Astrocyte of the cerebellum (primary cell): ENCODE measurements around the gene ZNF616.

Experiments used
- DNase-seq: peaks from one replicate; pipeline ENCODE4 v3.0.0-alpha.2; 2011; ENCODE audit warnings: low read depth
- H3K4me3 ChIP-seq: 2 replicates; pipeline ENCODE4 v1.5.1; 2011; ENCODE audit warnings: mild to moderate bottlenecking, low read depth, low read length, moderate library complexity
- in situ Hi-C: cut with HindIII; loops from 2 replicates; pipeline ENCODE4 v1.10.0; 2017; ENCODE audit warnings: low sequenced_read_pairs
- TF ChIP-seq, protein P1 (sequence below): IDR thresholded peaks from 2 replicates; pipeline ENCODE4 v1.5.1; 2012; ENCODE audit warnings: low read length, low read depth, moderate library complexity, mild to moderate bottlenecking; ENCODE audit errors: missing control alignments

ZNF616 gene

DNA sequence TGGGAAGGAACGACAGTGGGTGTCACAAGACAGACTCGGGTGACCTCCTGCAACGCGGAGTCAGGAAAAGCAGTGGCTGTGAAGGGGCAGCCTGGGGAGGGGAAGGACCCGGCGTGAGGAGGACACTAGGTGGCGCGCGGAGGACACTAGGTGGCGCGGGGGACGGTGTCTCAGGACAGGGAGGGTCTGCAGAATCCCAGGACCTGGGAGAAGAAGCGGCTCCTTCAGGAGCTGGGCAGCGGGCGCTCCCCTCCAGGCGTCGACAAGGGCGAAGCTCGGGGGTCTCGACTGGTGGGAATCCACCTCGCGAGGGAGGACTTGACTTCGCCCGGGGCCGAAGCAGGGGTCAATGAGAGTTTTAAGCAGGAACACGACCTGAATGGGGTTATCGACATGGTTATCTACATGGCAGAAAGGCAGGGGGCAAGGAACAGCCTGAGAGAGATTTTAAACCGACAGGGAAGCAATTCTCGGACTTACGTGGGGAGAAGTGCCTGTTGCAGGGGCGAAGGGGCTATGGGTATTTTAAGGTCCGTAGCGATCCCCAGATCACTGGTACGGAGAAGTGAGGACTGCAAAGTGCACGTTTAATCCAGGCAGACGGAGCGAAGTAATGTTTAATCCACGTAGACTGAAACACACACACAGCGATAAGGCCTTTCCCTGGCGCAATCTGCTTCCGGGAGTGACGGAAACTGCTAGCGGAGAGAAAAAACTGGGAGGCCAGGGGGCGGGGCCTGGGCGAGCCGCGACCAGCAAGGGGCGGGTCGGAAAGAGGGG lies at the start of gene ZNF616:
TSS of gene ZNF616 (minus strand) at position 687 of the 780 bp plus-strand sequence. CDS start 9,426 bp downstream, outside the sequence.
- in situ Hi-C loops = no loop called here
- DNase-seq = peak; percentile 80
- H3K4me3 ChIP-seq = peak within 1 kb of the TSS; percentile 54
- TF ChIP-seq, protein P1, sequence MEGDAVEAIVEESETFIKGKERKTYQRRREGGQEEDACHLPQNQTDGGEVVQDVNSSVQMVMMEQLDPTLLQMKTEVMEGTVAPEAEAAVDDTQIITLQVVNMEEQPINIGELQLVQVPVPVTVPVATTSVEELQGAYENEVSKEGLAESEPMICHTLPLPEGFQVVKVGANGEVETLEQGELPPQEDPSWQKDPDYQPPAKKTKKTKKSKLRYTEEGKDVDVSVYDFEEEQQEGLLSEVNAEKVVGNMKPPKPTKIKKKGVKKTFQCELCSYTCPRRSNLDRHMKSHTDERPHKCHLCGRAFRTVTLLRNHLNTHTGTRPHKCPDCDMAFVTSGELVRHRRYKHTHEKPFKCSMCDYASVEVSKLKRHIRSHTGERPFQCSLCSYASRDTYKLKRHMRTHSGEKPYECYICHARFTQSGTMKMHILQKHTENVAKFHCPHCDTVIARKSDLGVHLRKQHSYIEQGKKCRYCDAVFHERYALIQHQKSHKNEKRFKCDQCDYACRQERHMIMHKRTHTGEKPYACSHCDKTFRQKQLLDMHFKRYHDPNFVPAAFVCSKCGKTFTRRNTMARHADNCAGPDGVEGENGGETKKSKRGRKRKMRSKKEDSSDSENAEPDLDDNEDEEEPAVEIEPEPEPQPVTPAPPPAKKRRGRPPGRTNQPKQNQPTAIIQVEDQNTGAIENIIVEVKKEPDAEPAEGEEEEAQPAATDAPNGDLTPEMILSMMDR = peak; percentile 68

DNA sequence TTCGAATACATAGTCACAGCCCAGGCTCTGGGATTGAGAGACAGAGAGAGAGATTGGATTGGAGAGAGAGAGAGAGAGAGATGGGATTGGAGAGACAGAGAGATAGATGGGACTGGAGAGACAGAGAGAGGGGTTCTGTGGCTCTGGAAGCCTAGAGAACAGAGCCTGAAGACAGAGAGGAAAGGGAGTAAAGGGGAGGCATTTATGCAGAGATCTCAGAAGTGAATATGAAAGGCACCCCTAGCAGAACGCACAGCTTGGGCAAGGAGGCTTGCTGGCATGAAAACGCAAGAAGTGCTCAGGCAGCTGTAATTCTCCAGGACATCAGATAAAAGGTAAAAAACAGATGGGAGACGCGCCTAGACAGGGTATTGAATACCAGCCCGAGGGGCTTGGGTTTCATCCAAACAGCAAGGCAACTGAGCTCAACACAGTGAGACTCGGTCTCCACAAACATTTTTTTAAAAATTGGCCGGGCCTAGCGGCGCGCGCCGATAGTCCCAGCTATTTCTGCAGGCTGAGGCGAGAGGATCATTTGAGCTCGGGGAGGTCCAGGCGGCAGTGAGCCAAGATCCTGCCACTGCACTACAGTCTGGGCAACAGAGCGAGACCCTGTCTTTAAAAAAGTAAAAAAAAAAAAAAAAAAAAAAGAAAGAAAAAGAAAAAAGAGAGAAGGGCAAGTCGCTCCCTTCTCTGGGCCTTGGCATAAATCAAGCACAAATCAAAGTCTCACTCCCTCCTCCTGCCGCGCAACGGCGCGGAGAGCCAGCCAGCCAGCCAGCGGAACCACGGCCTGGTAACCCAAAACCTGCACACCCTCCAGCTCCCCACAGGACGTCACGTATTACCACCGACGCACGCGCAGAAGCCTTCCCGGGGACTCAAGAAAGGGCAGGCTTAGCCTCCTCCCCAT lies 49.3 kb upstream of the ZNF616 start:
- TF ChIP-seq, protein P1 = no peak
- peak overlapping the region; percentile 40 for H3K4me3 ChIP-seq
- no peak for DNase-seq
- in situ Hi-C loops = no loop called here

DNA sequence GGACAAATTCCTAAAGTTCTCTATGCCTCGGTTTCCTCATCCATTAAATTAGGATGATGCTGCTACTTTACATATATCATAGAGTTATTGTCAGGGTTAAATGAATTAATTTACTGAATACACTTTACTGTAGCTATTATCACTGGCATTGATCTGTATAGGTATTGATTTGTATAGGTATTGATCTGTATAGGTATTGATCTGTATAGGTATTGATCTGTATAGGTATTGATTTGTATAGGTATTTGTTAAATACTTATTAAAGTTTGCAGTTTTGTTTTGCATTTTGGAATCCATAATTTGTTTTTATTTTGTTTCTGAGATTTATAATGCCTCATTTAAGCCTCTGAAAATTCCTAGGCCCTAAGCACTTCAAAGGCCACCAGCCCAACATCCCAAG lies 47.7 kb upstream of the ZNF616 start:
- no peak for DNase-seq
- in situ Hi-C loops = no loop called here
- H3K4me3 ChIP-seq = no peak overlapping the region
- TF ChIP-seq, protein P1 = no peak

DNA sequence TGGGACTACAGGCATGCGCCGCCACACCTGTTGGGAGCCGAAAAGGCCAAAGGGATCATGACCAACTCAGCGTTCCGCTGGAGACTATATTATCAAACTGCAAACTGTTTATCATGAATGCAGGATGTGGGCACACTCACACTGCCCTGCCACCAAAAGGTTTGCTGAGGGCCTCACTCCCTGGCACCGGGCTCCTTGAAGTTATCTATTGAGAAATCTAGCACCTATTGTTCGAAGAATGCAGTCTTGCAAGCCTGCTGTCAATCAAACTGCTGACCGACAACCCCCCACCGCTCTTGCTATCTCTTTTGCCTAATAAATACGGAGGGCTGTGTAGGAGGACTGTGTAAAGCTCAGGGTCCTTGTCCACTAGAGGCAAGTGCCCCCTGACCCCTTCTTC lies 36.8 kb upstream of the ZNF616 start:
- DNase-seq = no peak
- H3K4me3 ChIP-seq = no peak overlapping the region
- TF ChIP-seq, protein P1 = no peak
- in situ Hi-C loops = no loop called here

DNA sequence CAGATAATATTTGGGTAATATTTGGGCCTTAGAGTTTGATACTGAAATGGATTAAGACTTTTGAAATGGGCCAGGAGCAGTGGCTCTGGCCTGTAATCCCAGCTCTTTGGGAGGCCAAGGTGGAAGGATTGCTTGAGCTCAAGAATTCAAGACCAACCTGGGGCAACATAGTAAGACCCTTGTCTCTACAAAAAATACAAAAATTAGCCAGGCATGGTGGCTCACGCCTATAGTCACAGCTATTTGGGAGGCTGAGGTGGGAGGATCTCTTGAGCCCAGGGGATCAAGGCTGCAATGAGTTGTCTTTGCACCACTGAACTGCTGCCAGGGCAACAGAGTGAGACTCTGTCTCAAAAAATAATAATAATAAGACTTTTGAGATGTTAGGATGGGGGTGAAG lies 32.6 kb upstream of the ZNF616 start:
- in situ Hi-C loops = no loop called here
- H3K4me3 ChIP-seq = no peak overlapping the region
- no peak for DNase-seq
- TF ChIP-seq, protein P1 = no peak

DNA sequence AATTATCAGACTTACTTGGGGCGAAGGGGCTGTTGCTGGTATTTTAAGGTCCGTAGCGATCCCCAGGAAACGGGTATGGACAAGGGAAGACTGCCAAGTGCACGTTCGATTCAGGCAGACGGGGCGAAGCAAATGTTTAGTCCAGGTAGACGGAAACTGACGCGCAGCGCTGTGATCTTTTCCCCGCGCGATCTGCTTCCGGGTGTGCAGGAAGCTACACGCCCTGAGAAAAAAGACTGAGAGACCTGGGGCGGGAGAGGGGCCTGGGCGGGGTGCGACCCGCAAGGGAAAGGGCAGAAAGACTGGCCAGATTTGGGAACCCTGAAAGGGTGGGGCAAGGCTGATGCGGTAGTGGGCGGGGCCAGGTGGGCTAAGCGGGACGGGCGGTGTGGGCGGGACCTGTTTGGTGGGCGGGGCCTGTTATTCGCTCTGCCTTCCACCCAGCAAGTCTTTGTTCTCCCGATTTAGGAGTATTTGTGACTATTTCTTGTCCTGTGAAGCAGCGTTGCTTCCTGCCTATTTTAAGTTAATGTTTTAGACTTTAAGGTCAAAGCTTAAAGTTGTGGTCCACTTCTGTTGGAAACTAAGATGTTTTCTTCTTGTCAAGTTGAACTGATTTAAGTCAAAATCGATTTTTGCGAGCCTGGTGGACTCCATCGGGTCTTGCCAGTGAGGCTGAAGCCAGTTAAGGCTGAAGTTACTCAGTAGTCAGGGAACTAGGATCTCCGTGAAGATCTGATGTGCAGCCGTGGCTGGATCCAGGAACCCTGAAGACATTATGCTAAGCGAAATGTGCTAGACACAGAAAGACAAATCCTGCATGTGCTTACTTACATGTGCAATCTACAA lies 31.8 kb upstream of the ZNF616 start, which contains the start of gene ZNF836:
TSS of gene ZNF836 (minus strand) at position 301 of the 849 bp plus-strand sequence. CDS start 3,549 bp downstream, outside the sequence.
- TF ChIP-seq, protein P1 = no peak
- H3K4me3 ChIP-seq = peak within 1 kb of the TSS; percentile 92
- in situ Hi-C loops = no loop called here
- DNase-seq = peak; percentile 35
